GM21619 (cell line): ENCODE results near the gene MT1G.
"Not testable (repeated sequence)": the region's sequence is repeated elsewhere in the genome, so short reads cannot be mapped to it uniquely, and the experiment has no call there.

ENCODE experiments used
- ATAC-seq: cut with Tn5 transposase; IDR thresholded peaks from one replicate; pipeline ENCODE4 v1.9.1; 2021; ENCODE audit not compliant: unreplicated experiment

MT1G gene

DNA sequence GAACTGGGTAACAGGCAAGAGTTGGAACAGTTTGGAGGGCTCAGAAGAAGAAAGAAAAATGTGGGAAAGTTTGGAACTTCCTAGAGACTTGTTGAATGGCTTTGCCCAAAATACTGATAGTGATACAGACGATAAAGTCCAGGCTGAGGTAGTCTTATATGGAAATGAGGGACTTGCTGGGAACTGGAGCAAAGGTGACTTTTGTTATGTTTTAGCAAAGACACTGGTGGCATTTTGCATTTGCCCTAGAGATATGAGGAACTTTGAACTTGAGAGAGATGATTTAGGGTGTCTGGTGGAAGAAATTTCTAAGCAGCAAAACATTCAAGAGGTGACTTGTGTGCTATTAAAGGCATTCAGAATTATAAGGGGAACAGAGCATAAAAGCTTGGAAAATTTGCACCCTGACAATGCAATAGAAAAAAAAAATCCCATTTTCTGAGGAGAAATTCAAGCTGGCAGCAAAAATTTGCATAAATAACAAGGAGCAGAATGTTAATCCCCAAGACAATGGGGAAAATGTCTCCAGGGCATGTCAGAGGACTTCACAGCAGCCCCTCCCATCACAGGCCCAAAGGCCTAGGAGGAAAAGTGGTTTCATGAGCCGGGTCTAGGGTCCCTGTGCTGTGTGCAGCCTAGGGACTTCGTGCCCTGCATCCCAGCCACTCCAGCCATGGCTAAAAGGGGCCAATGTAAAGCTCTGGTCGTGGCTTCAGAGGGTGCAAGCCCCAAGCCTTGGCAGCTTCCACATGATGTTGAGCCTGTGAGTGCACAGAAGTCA lies 46.0 kb downstream of the MT1G start:
- not testable (repeated sequence) for ATAC-seq

GRCh38 chr16:56620339-56620897 lies 47.4 kb downstream of the MT1G start:
- ATAC-seq = no peak

DNA sequence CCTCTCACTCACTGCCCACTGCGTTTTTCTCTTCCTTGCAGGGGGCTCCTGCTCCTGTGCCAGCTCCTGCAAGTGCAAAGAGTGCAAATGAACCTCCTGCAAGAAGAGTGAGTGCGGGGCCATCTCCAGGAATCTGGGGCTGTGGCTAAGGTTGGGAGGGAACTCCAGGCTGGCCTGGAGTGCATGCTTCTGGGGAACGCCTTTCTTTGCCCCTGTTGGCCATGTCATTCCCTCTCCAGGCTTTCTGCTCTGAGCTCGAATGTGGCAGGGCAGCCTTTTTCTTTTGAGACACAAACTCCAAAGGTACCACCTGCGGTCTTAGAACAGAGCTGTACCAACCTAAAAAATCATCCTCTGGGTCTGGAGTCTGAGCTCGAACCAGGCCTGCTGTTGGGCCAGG lies 49.7 kb downstream of the MT1G start:
- ATAC-seq = no peak

DNA sequence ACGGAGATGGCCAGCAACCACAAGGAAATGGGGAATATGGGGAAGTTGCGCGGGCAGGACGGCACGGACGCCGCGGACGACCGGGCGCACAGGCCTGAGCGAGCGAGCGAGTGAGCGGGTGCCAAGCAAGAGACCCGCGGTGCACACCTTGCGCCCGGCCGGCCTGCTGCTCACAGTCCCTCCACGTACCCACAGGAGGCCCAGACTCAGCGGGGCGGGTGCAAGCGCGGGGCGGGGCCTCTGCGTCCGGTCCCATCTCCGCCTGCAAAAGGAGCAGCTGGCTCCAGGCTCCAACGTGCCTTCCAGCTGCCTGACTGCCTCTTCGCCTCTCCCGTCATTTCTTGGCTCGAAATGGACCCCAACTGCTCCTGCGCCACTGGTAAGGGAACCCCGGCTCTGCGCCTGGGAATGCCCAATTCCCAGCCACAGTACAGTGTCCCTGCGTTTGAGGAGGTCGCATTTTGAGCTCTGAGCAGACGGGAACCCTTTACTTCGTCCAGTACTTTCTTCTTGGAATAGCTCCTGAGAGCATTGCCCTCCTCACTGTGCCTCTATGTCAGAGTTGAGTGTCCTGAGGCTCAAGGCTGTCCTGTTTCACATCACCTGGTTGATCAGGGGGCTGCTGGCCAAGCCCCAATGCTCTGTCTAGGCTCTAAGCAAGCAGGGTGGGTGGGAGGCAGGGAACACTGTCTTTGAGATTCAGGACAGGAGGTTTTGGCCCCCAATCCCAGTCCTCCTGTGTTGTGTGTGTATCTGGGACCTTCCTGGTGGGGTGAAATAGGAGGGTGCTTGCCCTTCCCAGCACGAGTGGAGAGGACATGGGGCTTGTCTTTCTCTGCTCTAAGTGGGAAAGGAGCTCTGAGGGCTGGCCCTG lies 50.4 kb downstream of the MT1G start:
- no peak for ATAC-seq
